ENCODE measurements around the gene TFEC.
"Not testable (repeated sequence)": the region's sequence is repeated elsewhere in the genome, so short reads cannot be mapped to it uniquely, and the experiment has no call there.

TFEC gene

GRCh38 chr7:116030651-116031276 lies at the start of gene TFEC:
Gene TFEC (minus strand): TSS chr7:116030763. CDS start chr7:115984441, 46,322 bp downstream.
- peak; percentile 27 for DNase-seq (ENCODE audit: low spot score)
- FAIRE-seq: no peak

- FAIRE-seq (peak; percentile 36), DNase-seq (ENCODE audit: low spot score) (peak; percentile 80)
Measured at GRCh38 chr7:116075351-116076145, 45.0 kb upstream of the TFEC start.

- DNase-seq (ENCODE audit: low spot score): no peak
- FAIRE-seq: peak; percentile 42
Measured at GRCh38 chr7:116071629-116072028, 41.1 kb upstream of the TFEC start.

- FAIRE-seq (no peak), DNase-seq (ENCODE audit: low spot score) (no peak)
Measured at GRCh38 chr7:116064179-116064578, 33.6 kb upstream of the TFEC start.

- FAIRE-seq (no peak), DNase-seq (ENCODE audit: low spot score) (no peak)
Measured at GRCh38 chr7:116062666-116063065, 32.1 kb upstream of the TFEC start.

GRCh38 chr7:116052006-116052405 lies 21.4 kb upstream of the TFEC start:
- no peak for DNase-seq (ENCODE audit: low spot score)
- FAIRE-seq: no peak

- not testable (repeated sequence) for FAIRE-seq; DNase-seq (ENCODE audit: low spot score)
Measured at GRCh38 chr7:116047261-116047660, 16.7 kb upstream of the TFEC start.

GRCh38 chr7:116045532-116045931 lies 15.0 kb upstream of the TFEC start:
- DNase-seq (ENCODE audit: low spot score): no peak
- FAIRE-seq: no peak

GRCh38 chr7:116041615-116042014 lies 11.1 kb upstream of the TFEC start:
- DNase-seq (ENCODE audit: low spot score) (no peak), FAIRE-seq (no peak)

GRCh38 chr7:116037401-116037800 lies 6.8 kb upstream of the TFEC start:
- no peak for DNase-seq (ENCODE audit: low spot score)

GRCh38 chr7:116034411-116034810 lies 3.8 kb upstream of the TFEC start:
- DNase-seq (ENCODE audit: low spot score) (no peak), FAIRE-seq (no peak)

More at GRCh38 chr7:116037401-116037800, 6.8 kb upstream of the TFEC start:
- FAIRE-seq: no peak

GRCh38 chr7:116032886-116033285 lies 2.3 kb upstream of the TFEC start:
- DNase-seq (ENCODE audit: low spot score) (no peak), FAIRE-seq (no peak)

GRCh38 chr7:116028787-116029186 lies 1.8 kb downstream of the TFEC start:
- DNase-seq (ENCODE audit: low spot score): no peak
- peak; percentile 17 for FAIRE-seq

GRCh38 chr7:116027786-116028185 lies 2.8 kb downstream of the TFEC start:
- FAIRE-seq (no peak), DNase-seq (ENCODE audit: low spot score) (no peak)

GRCh38 chr7:116024826-116025809 lies 5.4 kb downstream of the TFEC start:
- FAIRE-seq (no peak), DNase-seq (ENCODE audit: low spot score) (peak; percentile 24)

GRCh38 chr7:116021237-116021636 lies 9.3 kb downstream of the TFEC start:
- no peak for FAIRE-seq
- no peak for DNase-seq (ENCODE audit: low spot score)

- FAIRE-seq (no peak), DNase-seq (ENCODE audit: low spot score) (no peak)
Measured at GRCh38 chr7:116018731-116019130, 11.8 kb downstream of the TFEC start.

GRCh38 chr7:116013675-116014074 lies 16.9 kb downstream of the TFEC start:
- DNase-seq (ENCODE audit: low spot score): no peak
- no peak for FAIRE-seq

GRCh38 chr7:116011584-116011983 lies 19.0 kb downstream of the TFEC start:
- DNase-seq (ENCODE audit: low spot score) (no peak), FAIRE-seq (no peak)

GRCh38 chr7:116004762-116005161 lies 25.8 kb downstream of the TFEC start:
- not testable (repeated sequence) for DNase-seq (ENCODE audit: low spot score); FAIRE-seq

GRCh38 chr7:115997221-115997620 lies 33.3 kb downstream of the TFEC start:
- FAIRE-seq: no peak

GRCh38 chr7:115995701-115996100 lies 34.9 kb downstream of the TFEC start:
- FAIRE-seq: no peak
- no peak for DNase-seq (ENCODE audit: low spot score)

More at GRCh38 chr7:115997221-115997620, 33.3 kb downstream of the TFEC start:
- no peak for DNase-seq (ENCODE audit: low spot score)
